Measurements from ENCODE around the gene CCNI.

DNA sequence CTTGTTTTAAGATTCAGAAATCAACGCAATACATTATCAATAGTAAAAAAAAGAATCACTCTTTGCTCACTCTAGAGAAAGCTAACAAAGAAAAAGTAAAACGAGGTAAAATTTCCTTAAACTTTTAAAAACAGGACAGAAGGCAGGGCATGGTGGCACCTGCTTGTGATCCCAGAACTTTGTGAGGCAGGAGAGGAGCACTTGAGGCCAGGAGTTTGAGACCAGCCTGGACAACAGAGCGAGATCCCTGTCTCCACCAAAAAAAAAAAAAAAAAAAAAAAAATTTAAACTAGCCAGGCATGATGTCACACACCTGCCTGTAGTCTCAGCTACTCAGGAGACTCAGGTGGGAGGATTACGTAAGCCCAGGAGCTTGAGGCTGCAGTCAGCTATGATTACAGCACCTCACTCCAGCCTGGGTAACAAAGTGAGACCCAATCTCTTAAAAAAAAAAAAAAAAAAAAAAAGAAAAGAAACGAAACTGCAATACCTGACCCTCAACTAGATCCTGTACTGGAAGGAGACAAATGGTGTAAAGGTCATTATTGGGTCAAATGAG, 3.5 kb downstream of the CCNI start:
- TF ChIP-seq, protein P1, sequence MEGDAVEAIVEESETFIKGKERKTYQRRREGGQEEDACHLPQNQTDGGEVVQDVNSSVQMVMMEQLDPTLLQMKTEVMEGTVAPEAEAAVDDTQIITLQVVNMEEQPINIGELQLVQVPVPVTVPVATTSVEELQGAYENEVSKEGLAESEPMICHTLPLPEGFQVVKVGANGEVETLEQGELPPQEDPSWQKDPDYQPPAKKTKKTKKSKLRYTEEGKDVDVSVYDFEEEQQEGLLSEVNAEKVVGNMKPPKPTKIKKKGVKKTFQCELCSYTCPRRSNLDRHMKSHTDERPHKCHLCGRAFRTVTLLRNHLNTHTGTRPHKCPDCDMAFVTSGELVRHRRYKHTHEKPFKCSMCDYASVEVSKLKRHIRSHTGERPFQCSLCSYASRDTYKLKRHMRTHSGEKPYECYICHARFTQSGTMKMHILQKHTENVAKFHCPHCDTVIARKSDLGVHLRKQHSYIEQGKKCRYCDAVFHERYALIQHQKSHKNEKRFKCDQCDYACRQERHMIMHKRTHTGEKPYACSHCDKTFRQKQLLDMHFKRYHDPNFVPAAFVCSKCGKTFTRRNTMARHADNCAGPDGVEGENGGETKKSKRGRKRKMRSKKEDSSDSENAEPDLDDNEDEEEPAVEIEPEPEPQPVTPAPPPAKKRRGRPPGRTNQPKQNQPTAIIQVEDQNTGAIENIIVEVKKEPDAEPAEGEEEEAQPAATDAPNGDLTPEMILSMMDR (IDR thresholded peaks at IDR 0.05), result no peak
- TF ChIP-seq POLR2A (IDR thresholded peaks at IDR 0.05), result no peak
